Endothelial cell (in vitro differentiated cells): ENCODE data around the gene PMP22. TPM values are rescaled to one million over a fixed set of nuclear protein-coding genes. Genes with fewer than 3 reads are reported as not detected.

Source experiments
- DNase-seq: peaks from one replicate; pipeline ENCODE4 v3.0.0; 2021; ENCODE audit warnings: low spot score
- H3K27ac Mint-ChIP-seq: one replicate; pipeline ENCODE4 v1.8.0; 2021; ENCODE audit warnings: mixed read lengths, inconsistent platforms; ENCODE audit not compliant: unreplicated experiment
- H3K27me3 Mint-ChIP-seq: one replicate; pipeline ENCODE4 v1.8.0; 2021; ENCODE audit warnings: mild to moderate bottlenecking, moderate library complexity, mixed read lengths, inconsistent platforms; ENCODE audit not compliant: unreplicated experiment
- H3K36me3 Mint-ChIP-seq: one replicate; pipeline ENCODE4 v1.8.0; 2021; ENCODE audit warnings: mild to moderate bottlenecking, low read depth, mixed read lengths, inconsistent platforms; ENCODE audit not compliant: unreplicated experiment
- H3K4me1 Mint-ChIP-seq: one replicate; pipeline ENCODE4 v1.8.0; 2021; ENCODE audit warnings: mild to moderate bottlenecking, mixed read lengths, inconsistent platforms; ENCODE audit not compliant: unreplicated experiment
- H3K4me3 Mint-ChIP-seq: one replicate; pipeline ENCODE4 v1.8.0; 2021; ENCODE audit warnings: mild to moderate bottlenecking, mixed read lengths, inconsistent platforms; ENCODE audit not compliant: unreplicated experiment
- H3K9me3 Mint-ChIP-seq: one replicate; pipeline ENCODE4 v1.8.0; 2021; ENCODE audit warnings: mixed read lengths, inconsistent platforms; ENCODE audit not compliant: unreplicated experiment
- CTCF ChIP-seq: fragments of 200-600 bp; sonication (generic); IDR thresholded peaks from one replicate; pipeline ENCODE4 v1.5.0; 2021; ENCODE audit warnings: antibody characterized with exemption; ENCODE audit not compliant: unreplicated experiment
- total RNA-seq: library from RNA; stranded (reverse); fragmentation: NEBNext Ultra II Directional; extraction: Animal tissue kit (Norgen Biotek cat#: 25700); gene quantifications from one replicate; pipeline ENCODE4 v1.2.1, GENCODE V29; 2021; ENCODE audit not compliant: unreplicated experiment

The PMP22 gene
- total RNA-seq, 1 donor from 2014 or later = 314 TPM

GRCh38 chr17:15293558-15293957 is 28.4 kb upstream of the PMP22 start:
- Mint-ChIP-seq H3K27me3 (no peaks in the 10 kb centered on the region), H3K9me3 (no peaks in the 10 kb centered on the region), H3K4me1 (peaks cover 5% of the 10 kb centered on the region), H3K36me3 (no peaks in the 10 kb centered on the region), H3K27ac (no peak overlapping the region), H3K4me3 (no peak overlapping the region)
- TF ChIP-seq CTCF = no peak
- no peak for DNase-seq

- H3K27ac Mint-ChIP-seq = no peak overlapping the region
- H3K4me3 Mint-ChIP-seq = no peak overlapping the region
- no peak for DNase-seq
- H3K27me3 Mint-ChIP-seq = no peaks in the 10 kb centered on the region
- H3K9me3 Mint-ChIP-seq = no peaks in the 10 kb centered on the region
- TF ChIP-seq CTCF = no peak
- peaks cover 3% of the 10 kb centered on the region for H3K36me3 Mint-ChIP-seq
- peaks cover 9% of the 10 kb centered on the region for H3K4me1 Mint-ChIP-seq
Observed at GRCh38 chr17:15291674-15292361, 26.7 kb upstream of the PMP22 start.

- Mint-ChIP-seq H3K4me3 (no peak overlapping the region), H3K27ac (no peak overlapping the region), H3K36me3 (peaks cover 3% of the 10 kb centered on the region), H3K27me3 (no peaks in the 10 kb centered on the region), H3K9me3 (no peaks in the 10 kb centered on the region), H3K4me1 (peaks cover 9% of the 10 kb centered on the region)
- no peak for DNase-seq
- no peak for TF ChIP-seq CTCF
Observed at GRCh38 chr17:15290605-15291004, 25.5 kb upstream of the PMP22 start.

GRCh38 chr17:15289285-15290183 is 24.4 kb upstream of the PMP22 start:
- DNase-seq = no peak
- Mint-ChIP-seq H3K27me3 (no peaks in the 10 kb centered on the region), H3K9me3 (no peaks in the 10 kb centered on the region), H3K36me3 (peaks cover 3% of the 10 kb centered on the region), H3K4me1 (peaks cover 9% of the 10 kb centered on the region), H3K4me3 (no peak overlapping the region), H3K27ac (no peak overlapping the region)
- TF ChIP-seq CTCF = no peak

GRCh38 chr17:15288859-15289258 is 23.7 kb upstream of the PMP22 start:
- Mint-ChIP-seq H3K36me3 (peaks cover 3% of the 10 kb centered on the region), H3K4me1 (peaks cover 9% of the 10 kb centered on the region), H3K4me3 (no peak overlapping the region), H3K27ac (no peak overlapping the region), H3K9me3 (no peaks in the 10 kb centered on the region), H3K27me3 (no peaks in the 10 kb centered on the region)
- DNase-seq = no peak
- no peak for TF ChIP-seq CTCF
